ENCODE data around the gene DNAJC16.
"Not testable (repeated sequence)": the region's sequence is repeated elsewhere in the genome, so short reads cannot be mapped to it uniquely, and the experiment has no call there.

The DNAJC16 gene

GRCh38 chr1:15526490-15527339 is at the start of gene DNAJC16:
TSS of gene DNAJC16 (plus strand) at chr1:15526848. CDS start at chr1:15529106, 2,258 bp downstream.
- H3K27ac ChIP-seq: peak within 1 kb of the TSS; percentile 84
- TF ChIP-seq ZFX (IDR thresholded peaks at IDR 0.05): peak; percentile 69
- TF ChIP-seq, protein P1, sequence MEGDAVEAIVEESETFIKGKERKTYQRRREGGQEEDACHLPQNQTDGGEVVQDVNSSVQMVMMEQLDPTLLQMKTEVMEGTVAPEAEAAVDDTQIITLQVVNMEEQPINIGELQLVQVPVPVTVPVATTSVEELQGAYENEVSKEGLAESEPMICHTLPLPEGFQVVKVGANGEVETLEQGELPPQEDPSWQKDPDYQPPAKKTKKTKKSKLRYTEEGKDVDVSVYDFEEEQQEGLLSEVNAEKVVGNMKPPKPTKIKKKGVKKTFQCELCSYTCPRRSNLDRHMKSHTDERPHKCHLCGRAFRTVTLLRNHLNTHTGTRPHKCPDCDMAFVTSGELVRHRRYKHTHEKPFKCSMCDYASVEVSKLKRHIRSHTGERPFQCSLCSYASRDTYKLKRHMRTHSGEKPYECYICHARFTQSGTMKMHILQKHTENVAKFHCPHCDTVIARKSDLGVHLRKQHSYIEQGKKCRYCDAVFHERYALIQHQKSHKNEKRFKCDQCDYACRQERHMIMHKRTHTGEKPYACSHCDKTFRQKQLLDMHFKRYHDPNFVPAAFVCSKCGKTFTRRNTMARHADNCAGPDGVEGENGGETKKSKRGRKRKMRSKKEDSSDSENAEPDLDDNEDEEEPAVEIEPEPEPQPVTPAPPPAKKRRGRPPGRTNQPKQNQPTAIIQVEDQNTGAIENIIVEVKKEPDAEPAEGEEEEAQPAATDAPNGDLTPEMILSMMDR (conservative IDR thresholded peaks at IDR 0.05): no peak; the same call in 1 of the 2 replicates

- no peak overlapping the region for H3K27ac ChIP-seq
- TF ChIP-seq, protein P1 (conservative IDR thresholded peaks at IDR 0.05): no peak
- TF ChIP-seq ZFX (IDR thresholded peaks at IDR 0.05): no peak
Observed at GRCh38 chr1:15476927-15477326, 49.7 kb upstream of the DNAJC16 start.

DNA sequence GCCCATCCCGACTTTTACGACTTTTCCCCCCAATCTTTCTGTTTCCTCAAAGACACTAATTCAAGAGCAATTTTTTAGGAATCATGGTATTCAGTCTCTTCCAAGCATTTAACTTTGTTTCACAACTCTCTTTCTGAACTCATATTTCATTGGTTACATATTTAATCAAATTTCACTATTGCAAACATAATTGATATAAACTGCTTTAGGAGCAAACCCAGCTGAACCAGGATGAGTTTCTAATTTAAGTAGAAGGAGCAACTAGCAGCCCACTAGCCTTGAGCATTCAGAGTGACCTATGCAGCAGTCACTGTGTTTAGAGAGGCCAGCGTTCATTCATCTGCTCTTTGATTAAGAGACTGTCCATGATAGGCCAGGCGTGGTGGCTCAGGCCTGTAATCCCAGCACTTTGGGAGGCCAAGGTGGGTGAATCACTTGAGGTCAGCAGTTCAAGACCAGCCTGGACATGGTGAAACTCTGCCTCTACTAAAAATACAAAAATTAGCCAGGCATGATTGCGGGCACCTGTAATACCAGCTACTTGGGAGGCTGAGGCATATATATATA is 48.9 kb upstream of the DNAJC16 start:
- H3K27ac ChIP-seq: no peak overlapping the region
- TF ChIP-seq, protein P1 (conservative IDR thresholded peaks at IDR 0.05): no peak
- no peak for TF ChIP-seq ZFX (IDR thresholded peaks at IDR 0.05)

- TF ChIP-seq, protein P1 (conservative IDR thresholded peaks at IDR 0.05): no peak
- no peak for TF ChIP-seq ZFX (IDR thresholded peaks at IDR 0.05)
- H3K27ac ChIP-seq: no peak overlapping the region
Observed at GRCh38 chr1:15479654-15480347, 46.8 kb upstream of the DNAJC16 start.

DNA sequence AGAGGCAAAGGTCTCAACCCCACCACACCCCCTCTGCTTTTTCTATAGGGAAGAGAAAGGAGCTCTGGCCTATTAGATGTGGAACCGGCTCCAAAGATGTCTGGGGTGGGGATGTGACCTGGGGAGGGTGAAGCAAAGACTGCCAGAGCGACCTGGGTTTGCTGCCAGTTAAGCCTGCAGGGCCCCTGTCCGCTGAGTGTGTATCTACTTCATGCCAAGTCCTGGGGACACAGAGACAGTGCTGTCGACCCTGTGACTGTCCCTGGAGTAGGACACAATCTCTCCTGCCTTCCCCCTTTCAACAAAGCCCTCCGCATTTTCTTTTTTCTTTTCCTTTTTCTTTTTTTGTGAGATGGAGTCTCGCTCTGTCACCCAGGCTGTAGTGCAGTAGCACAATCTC is 44.2 kb upstream of the DNAJC16 start:
- H3K27ac ChIP-seq: not testable (repeated sequence)

DNA sequence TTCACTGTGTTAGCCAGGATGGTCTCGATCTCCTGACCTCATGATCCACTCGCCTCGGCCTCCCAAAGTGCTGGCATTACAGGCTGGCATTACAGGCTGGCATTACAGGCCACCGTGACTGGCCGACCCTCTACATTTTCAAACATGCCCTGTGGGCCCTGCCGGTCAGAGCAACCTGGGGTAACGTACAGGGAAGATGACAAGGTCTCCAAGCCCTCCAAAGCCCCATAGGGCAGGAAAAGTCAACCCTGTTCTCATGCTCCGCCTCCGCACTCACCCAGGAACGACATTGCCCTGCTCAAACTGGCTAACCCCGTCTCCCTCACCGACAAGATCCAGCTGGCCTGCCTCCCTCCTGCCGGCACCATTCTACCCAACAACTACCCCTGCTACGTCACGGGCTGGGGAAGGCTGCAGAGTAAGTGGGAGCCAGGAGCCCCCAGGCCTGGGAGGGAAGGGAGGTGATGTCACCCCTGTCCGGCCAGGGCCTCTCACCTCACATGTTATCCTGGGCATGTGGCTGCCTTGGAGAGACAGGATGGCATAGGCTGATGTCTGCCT is 43.6 kb upstream of the DNAJC16 start:
- H3K27ac ChIP-seq: not testable (repeated sequence)

DNA sequence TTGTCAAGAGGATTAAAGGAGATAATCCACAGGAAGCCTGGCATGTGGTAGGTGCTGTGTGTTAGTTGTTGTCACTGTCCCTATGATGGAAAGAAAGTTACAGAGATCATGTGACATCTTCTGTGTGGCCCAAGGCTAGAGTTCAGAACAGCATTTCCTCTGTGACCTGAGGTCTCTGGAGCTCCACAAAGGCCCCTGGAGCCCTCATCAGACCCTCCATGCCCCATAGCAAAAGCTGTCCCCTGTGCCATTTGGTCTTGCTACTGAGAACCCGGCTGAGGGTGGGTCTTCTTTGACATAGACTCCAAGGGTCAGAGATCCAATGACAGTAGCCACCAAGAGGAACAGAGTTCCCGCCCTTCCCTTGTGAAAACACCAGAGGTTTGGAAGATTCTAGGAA is 42.7 kb upstream of the DNAJC16 start:
- no peak overlapping the region for H3K27ac ChIP-seq
- no peak for TF ChIP-seq ZFX (IDR thresholded peaks at IDR 0.05)
- TF ChIP-seq, protein P1 (conservative IDR thresholded peaks at IDR 0.05): no peak

DNA sequence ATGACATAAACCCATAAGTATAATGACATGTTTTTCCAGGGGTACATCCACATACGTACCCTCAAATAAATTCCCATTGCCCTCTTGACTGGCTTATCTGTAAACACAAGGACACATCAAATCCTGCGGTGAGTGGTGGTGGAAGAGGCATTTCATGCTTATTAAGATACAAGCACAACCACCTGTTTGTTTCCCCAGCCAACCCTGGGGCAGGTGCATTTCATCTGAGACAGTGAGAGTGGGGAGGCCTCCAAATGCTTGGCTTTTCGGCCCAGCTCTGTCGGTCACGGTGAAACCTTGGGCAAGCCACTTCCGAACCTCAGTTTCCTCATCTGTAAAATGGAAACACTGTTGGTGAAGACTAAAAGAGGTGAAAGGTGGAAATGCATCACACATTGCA is 42.2 kb upstream of the DNAJC16 start:
- H3K27ac ChIP-seq: not testable (repeated sequence)

Measured in C4-2B (cell line).